Epithelial cell of proximal tubule (primary cell): ENCODE results near the gene ZNF714. TPM values are rescaled to one million over a fixed set of nuclear protein-coding genes. Genes with fewer than 3 reads are reported as not detected.
"Not testable (repeated sequence)": the region's sequence is repeated elsewhere in the genome, so short reads cannot be mapped to it uniquely, and the experiment has no call there.

Experiments used
- DNase-seq: peaks from one replicate; pipeline ENCODE4 v3.0.0-alpha.2; 2011; ENCODE audit warnings: low read depth
- H3K4me3 ChIP-seq: 2 replicates; pipeline ENCODE4 v1.5.1; 2011; ENCODE audit warnings: low read depth, mild to moderate bottlenecking, low read length
- CTCF ChIP-seq: conservative IDR thresholded peaks from 2 replicates; pipeline ENCODE4 v1.5.1; 2012; ENCODE audit warnings: low read depth, mild to moderate bottlenecking, low read length
- total RNA-seq: library from RNA; depleted of rRNA; stranded (reverse); fragments of >200 nt; gene quantifications from 2 replicates; pipeline ENCODE4 v1.2.3, GENCODE V29; 2015

Gene ZNF714
- total RNA-seq, 1 donor from 2014 or later, result 7.6 TPM

GRCh38 chr19:21130097-21130775 is 48.2 kb downstream of the ZNF714 start:
- TF ChIP-seq CTCF, result no peak
- no peak overlapping the region for H3K4me3 ChIP-seq
- DNase-seq, result no peak

GRCh38 chr19:21133633-21134032 is 51.6 kb downstream of the ZNF714 start:
- H3K4me3 ChIP-seq, result no peak overlapping the region
- TF ChIP-seq CTCF, result no peak
- DNase-seq, result no peak

- TF ChIP-seq CTCF, result no peak
- no peak for DNase-seq
- H3K4me3 ChIP-seq, result no peak overlapping the region
Measured at GRCh38 chr19:21134934-21135366, 52.9 kb downstream of the ZNF714 start.

GRCh38 chr19:21135433-21135832 is 53.4 kb downstream of the ZNF714 start:
- no peak for DNase-seq
- no peak overlapping the region for H3K4me3 ChIP-seq
- no peak for TF ChIP-seq CTCF

- no peak for TF ChIP-seq CTCF
- no peak for DNase-seq
- no peak overlapping the region for H3K4me3 ChIP-seq
Measured at GRCh38 chr19:21138130-21138529, 56.1 kb downstream of the ZNF714 start.

- DNase-seq, H3K4me3 ChIP-seq: not testable (repeated sequence)
Measured at GRCh38 chr19:21141006-21141405, 59.0 kb downstream of the ZNF714 start.

- no peak for TF ChIP-seq CTCF
- peak within 1 kb of the TSS; percentile 95 for H3K4me3 ChIP-seq
- peak; percentile 65 for DNase-seq
Measured at GRCh38 chr19:21141787-21142464, 59.9 kb downstream of the ZNF714 start, which contains the start of gene ZNF431. ZNF431 (plus strand) TSS chr19:21142040; CDS start chr19:21142184, 144 bp downstream.
